PC-9 (cell line): ENCODE measurements around the gene SH3BGRL3. TPM values are rescaled to one million over a fixed set of nuclear protein-coding genes. Genes with fewer than 3 reads are reported as not detected.

Experiments
- BruUV-seq: library from RNA; stranded (reverse); fragments of 400-500 nt; replicated peaks from 2 replicates; lab custom pipeline; 2021; lab: Mats Ljungman, UMichigan
- CTCF ChIA-PET: fragments of 300-600 bp; sonication (Branson Sonifier 250); formaldehyde crosslinking; loops from one replicate; lab custom pipeline; 2022; ENCODE audit warnings: antibody characterized with exemption; lab: Charles Lee
- POLR2A ChIA-PET: fragments of 300-600 bp; sonication (Branson Sonifier 250); formaldehyde crosslinking; loops from one replicate; lab custom pipeline; 2022; ENCODE audit warnings: antibody characterized with exemption; ENCODE audit not compliant: unreplicated experiment; lab: Charles Lee
- DNase-seq, 2 experiments: peaks; one replicate each; pipeline versions ENCODE4 v3.0.0 to v3.0.0-alpha.2; 2015 to 2022; ENCODE audit warnings: mixed read lengths in 1 of 2
- H2AFZ ChIP-seq: fragments of 200-600 bp; sonication (generic); 2 replicates; pipeline ENCODE4 v1.8.1; 2017; ENCODE audit warnings: antibody characterized with exemption
- H3F3A ChIP-seq: fragments of 200-600 bp; sonication (generic); 2 replicates; pipeline ENCODE4 v1.8.1; 2017; ENCODE audit warnings: antibody characterized with exemption, mild to moderate bottlenecking, low read depth; ENCODE audit not compliant: insufficient read depth
- H3K27ac ChIP-seq: fragments of 200-600 bp; sonication (generic); 2 replicates; pipeline ENCODE4 v1.6.1; 2016; ENCODE audit warnings: mixed run types
- H3K27me3 ChIP-seq: fragments of 200-600 bp; sonication (generic); 2 replicates; pipeline ENCODE4 v1.6.1; 2016; ENCODE audit warnings: low read depth, mixed run types; ENCODE audit not compliant: insufficient read depth
- H3K36me3 ChIP-seq: fragments of 200-600 bp; sonication (generic); 2 replicates; pipeline ENCODE4 v1.6.1; 2016; ENCODE audit warnings: low read depth, mixed run types
- H3K4me1 ChIP-seq: fragments of 200-600 bp; sonication (generic); replicated peaks from 2 replicates; pipeline ENCODE4 v1.6.1; 2016; ENCODE audit warnings: mixed run types; ENCODE audit not compliant: insufficient read depth
- H3K4me2 ChIP-seq: fragments of 200-600 bp; sonication (generic); 2 replicates; pipeline ENCODE4 v1.6.1; 2017; ENCODE audit warnings: mixed run types
- H3K4me3 ChIP-seq: fragments of 200-600 bp; sonication (generic); 2 replicates; pipeline ENCODE4 v1.6.1; 2016; ENCODE audit warnings: mixed run types
- H3K79me2 ChIP-seq: fragments of 200-600 bp; sonication (generic); 2 replicates; pipeline ENCODE4 v1.6.1; 2017; ENCODE audit warnings: low read depth, mixed run types
- H3K9me2 ChIP-seq: fragments of 200-600 bp; sonication (generic); 2 replicates; pipeline ENCODE4 v1.8.1; 2017; ENCODE audit warnings: mild to moderate bottlenecking; ENCODE audit not compliant: insufficient read depth
- H3K9me3 ChIP-seq: fragments of 200-600 bp; sonication (generic); 2 replicates; pipeline ENCODE4 v1.8.1; 2016; ENCODE audit warnings: low read depth; ENCODE audit not compliant: insufficient read depth
- H4K20me1 ChIP-seq: fragments of 200-600 bp; sonication (generic); 2 replicates; pipeline ENCODE4 v1.8.1; 2017; ENCODE audit not compliant: insufficient read depth
- CTCF ChIP-seq: fragments of 200-600 bp; sonication (generic); conservative IDR thresholded peaks from 2 replicates; pipeline ENCODE4 v1.6.1; 2017; ENCODE audit warnings: mixed run types, antibody characterized with exemption, mild to moderate bottlenecking, moderate library complexity
- EZH2 ChIP-seq: fragments of 200-600 bp; sonication (generic); IDR thresholded peaks from 2 replicates; pipeline ENCODE4 v1.8.0; 2017; ENCODE audit warnings: antibody characterized with exemption, low read depth
- intact Hi-C: fragments of 100-400 bp; cut with micrococcal nuclease; formaldehyde crosslinking; loops from one replicate; pipeline ENCODE4 v1.10.0; 2022; ENCODE audit not compliant: unreplicated experiment
- total RNA-seq: library from RNA; stranded (reverse); gene quantifications from 2 replicates; pipeline ENCODE4 v1.2.3, GENCODE V29; 2021

SH3BGRL3 gene
- total RNA-seq, 1 experiment from 2014 or later: 206 TPM

DNA sequence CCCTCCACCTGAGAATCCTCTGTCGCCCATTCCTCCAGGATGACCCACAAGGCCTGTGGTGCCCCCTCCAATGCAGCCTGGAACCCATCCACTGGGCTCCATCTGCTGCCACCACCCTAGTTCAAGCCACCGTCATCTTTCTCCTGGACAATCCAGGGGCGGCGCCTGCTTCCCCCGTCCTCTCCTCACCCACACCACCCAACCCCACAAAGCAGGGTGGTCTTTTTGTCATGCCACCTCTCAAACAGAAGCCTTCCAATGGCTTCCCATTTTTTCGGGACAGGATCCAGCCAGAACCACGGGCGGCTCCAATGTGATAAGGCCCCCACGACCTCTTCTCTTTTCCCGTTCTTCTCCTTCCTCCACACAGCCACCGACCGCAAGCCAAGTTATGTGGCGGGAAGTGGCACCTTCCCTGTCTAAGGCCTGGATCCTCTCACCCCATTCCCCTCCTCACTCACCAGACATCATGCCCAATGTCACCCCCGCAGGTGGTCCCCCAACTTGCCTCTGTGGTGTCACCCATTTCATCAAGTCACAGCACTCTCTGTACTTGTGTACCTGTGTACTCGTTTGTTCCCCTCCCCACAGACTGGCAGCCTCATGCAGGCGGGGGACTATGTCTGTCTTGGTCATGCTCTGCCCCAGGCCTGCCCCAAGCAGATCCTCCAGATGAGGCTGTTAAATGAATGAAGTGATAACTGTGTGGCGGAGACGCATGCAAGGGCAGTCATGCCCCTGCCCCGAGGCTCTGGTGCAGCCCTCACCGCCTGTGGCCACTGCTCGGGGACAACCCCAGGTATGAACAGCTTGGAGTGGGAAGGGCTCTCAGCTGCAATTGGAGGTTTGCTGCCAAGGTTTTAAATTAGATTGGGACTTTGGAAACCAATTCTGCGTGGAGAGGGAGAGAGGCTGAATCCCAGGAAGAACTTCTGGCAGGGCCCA, 15.6 kb downstream of the SH3BGRL3 start:
- TF ChIP-seq EZH2: no peak
- TF ChIP-seq CTCF: no peak
- ChIA-PET CTCF (no interaction called here), POLR2A (no interaction called here)
- H3K27me3 ChIP-seq: no peaks in the 10 kb centered on the region
- no peaks in the 10 kb centered on the region for H3K79me2 ChIP-seq
- peaks cover 11% of the 10 kb centered on the region; the same call in 1 of the 2 replicates for H3F3A ChIP-seq
- no peaks in the 10 kb centered on the region for H3K36me3 ChIP-seq
- intact Hi-C loops: no loop called here
- H3K4me3 ChIP-seq: no peak overlapping the region
- H3K9me2 ChIP-seq: no peaks in the 10 kb centered on the region
- no peaks in the 10 kb centered on the region for H3K9me3 ChIP-seq
- peaks cover 22% of the 10 kb centered on the region for H3K4me1 ChIP-seq
- no peak for DNase-seq
- no TSS peak for BruUV-seq
- no peaks in the 10 kb centered on the region for H4K20me1 ChIP-seq
- H3K27ac ChIP-seq: no peak overlapping the region
- no peak overlapping the region for H2AFZ ChIP-seq
- H3K4me2 ChIP-seq: no peak overlapping the region

- TF ChIP-seq CTCF (no peak), EZH2 (no peak)
- Histone ChIP-seq H3K27me3 (no peaks in the 10 kb centered on the region), H4K20me1 (no peaks in the 10 kb centered on the region), H2AFZ (no peak overlapping the region), H3F3A (peaks cover 11% of the 10 kb centered on the region; the same call in 1 of the 2 replicates), H3K4me2 (no peak overlapping the region), H3K36me3 (no peaks in the 10 kb centered on the region), H3K79me2 (no peaks in the 10 kb centered on the region), H3K4me3 (no peak overlapping the region), H3K27ac (no peak overlapping the region), H3K9me2 (no peaks in the 10 kb centered on the region), H3K9me3 (no peaks in the 10 kb centered on the region), H3K4me1 (peaks cover 22% of the 10 kb centered on the region)
- intact Hi-C loops: no loop called here
- CTCF ChIA-PET: no interaction called here
- no TSS peak for BruUV-seq
- DNase-seq: no peak
- POLR2A ChIA-PET: no interaction called here
Observed at GRCh38 chr1:26296340-26297056, 16.6 kb downstream of the SH3BGRL3 start.

DNA sequence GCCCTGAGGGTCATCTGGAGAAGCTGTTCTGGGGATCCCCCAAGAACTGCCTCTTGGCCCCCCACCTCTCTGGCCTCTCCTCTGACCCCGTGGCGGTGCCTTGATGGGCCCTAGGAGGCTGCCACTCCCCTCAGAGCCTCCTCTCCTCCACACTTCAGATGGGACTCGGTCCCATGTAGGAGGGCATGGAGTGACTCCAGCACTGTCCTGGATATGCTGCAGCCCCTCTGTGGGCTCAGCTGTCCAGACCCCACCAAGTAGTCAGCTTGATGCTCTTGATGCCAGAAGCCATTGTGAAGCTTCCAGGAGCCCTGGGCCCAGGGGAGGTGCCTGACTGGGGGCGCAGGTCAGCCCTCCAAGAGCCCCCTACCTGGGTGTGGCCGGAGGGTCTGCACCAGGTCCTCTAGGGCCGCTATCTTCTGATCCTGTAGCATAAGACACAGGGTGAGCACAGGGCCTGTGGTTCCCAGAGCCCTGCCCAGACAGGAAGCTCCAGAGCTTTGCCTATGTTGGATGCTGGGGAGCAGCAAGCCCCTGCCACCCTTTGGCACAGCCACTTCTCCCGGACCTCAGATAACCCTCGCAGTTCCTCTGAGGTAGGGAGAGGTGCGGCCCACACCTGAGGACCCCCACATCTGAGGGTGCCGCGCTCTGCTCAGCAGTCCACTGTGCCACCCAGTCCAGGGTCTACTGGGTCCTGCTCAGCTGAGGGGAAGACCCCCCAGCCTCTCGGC, 17.3 kb downstream of the SH3BGRL3 start:
- TF ChIP-seq CTCF (no peak), EZH2 (no peak)
- intact Hi-C loops: no loop called here
- no peaks in the 10 kb centered on the region for H3K9me3 ChIP-seq
- BruUV-seq: no TSS peak
- no peaks in the 10 kb centered on the region for H3K36me3 ChIP-seq
- peaks cover 22% of the 10 kb centered on the region for H3K4me1 ChIP-seq
- peaks cover 11% of the 10 kb centered on the region; the same call in 1 of the 2 replicates for H3F3A ChIP-seq
- no peaks in the 10 kb centered on the region for H4K20me1 ChIP-seq
- H3K9me2 ChIP-seq: no peaks in the 10 kb centered on the region
- CTCF ChIA-PET: no interaction called here
- H3K27me3 ChIP-seq: no peaks in the 10 kb centered on the region
- H3K79me2 ChIP-seq: no peaks in the 10 kb centered on the region
- H3K27ac ChIP-seq: 0 out of 2 replicates have a peak overlapping the region, but pooled peaks have one; percentile 71
- DNase-seq: no peak
- peak overlapping the region; percentile 48; the same call in 1 of the 2 replicates for H3K4me2 ChIP-seq
- H3K4me3 ChIP-seq: no peak overlapping the region
- H2AFZ ChIP-seq: no peak overlapping the region
- POLR2A ChIA-PET: no interaction called here
